Keratinocyte (primary cell): ENCODE results near the gene BOK. TPM values are rescaled to one million over a fixed set of nuclear protein-coding genes. Genes with fewer than 3 reads are reported as not detected.

ENCODE experiments used
- DNase-seq: peaks from one replicate; pipeline ENCODE4 v3.0.0-alpha.2; 2011; ENCODE audit warnings: low read depth, missing footprints, low spot score
- FAIRE-seq: peaks from 2 replicates; lab custom pipeline; 2011; peaks lifted over from hg19 to GRCh38; lab: Jason Lieb, UNC
- H2AFZ ChIP-seq: 2 replicates; pipeline ENCODE4 v1.6.0; 2012; ENCODE audit warnings: low read length, control low read depth, inconsistent platforms; ENCODE audit not compliant: control insufficient read depth
- H3K27ac ChIP-seq: 2 replicates; pipeline ENCODE4 v1.5.1; 2011; ENCODE audit warnings: low read length; ENCODE audit not compliant: control insufficient read depth, insufficient read depth
- H3K27me3 ChIP-seq: 3 replicates; pipeline ENCODE4 v1.6.0; 2011; ENCODE audit warnings: low read length; ENCODE audit not compliant: control insufficient read depth, insufficient read depth; ENCODE audit errors: extremely low read depth
- H3K36me3 ChIP-seq, 2 experiments: 2 replicates in 1 of 2; 3 replicates in 1 of 2; pipeline ENCODE4 v1.5.1; 2011; ENCODE audit warnings: low read length in 2 of 2, mild to moderate bottlenecking in 1 of 2; ENCODE audit not compliant: control insufficient read depth in 2 of 2, insufficient read depth in 2 of 2; ENCODE audit errors: extremely low read depth in 1 of 2
- H3K4me1 ChIP-seq: 3 replicates; pipeline ENCODE4 v1.5.1; 2011; ENCODE audit warnings: low read length; ENCODE audit not compliant: control insufficient read depth, insufficient read depth; ENCODE audit errors: extremely low read depth
- H3K4me2 ChIP-seq: 3 replicates; pipeline ENCODE4 v1.6.0; 2011; ENCODE audit warnings: low read depth, low read length; ENCODE audit not compliant: control insufficient read depth, insufficient read depth; ENCODE audit errors: extremely low read depth
- H3K4me3 ChIP-seq, 3 experiments: fragments of 200-600 bp in 1 of 3; sonication (generic) in 1 of 3; 2 replicates in 2 of 3; 3 replicates in 1 of 3; pipeline ENCODE4 v1.5.1; 2011 to 2016; ENCODE audit warnings: low read length in 3 of 3, mild to moderate bottlenecking in 3 of 3, control low read depth in 2 of 3, inconsistent platforms in 1 of 3, low read depth in 1 of 3, mixed read lengths in 1 of 3, mixed run types in 1 of 3, moderate library complexity in 1 of 3; ENCODE audit not compliant: control insufficient read depth in 2 of 3, insufficient read depth in 2 of 3; ENCODE audit errors: extremely low read depth in 1 of 3
- H3K79me2 ChIP-seq: 2 replicates; pipeline ENCODE4 v1.6.0; 2012; ENCODE audit warnings: low read length; ENCODE audit not compliant: control insufficient read depth, insufficient read depth
- H3K9ac ChIP-seq: 3 replicates; pipeline ENCODE4 v1.6.0; 2011; ENCODE audit warnings: low read length; ENCODE audit not compliant: control insufficient read depth, insufficient read depth; ENCODE audit errors: extremely low read depth
- H3K9me1 ChIP-seq: 3 replicates; pipeline ENCODE4 v1.6.0; 2011; ENCODE audit warnings: low read length; ENCODE audit not compliant: control insufficient read depth, insufficient read depth; ENCODE audit errors: extremely low read depth
- H3K9me3 ChIP-seq: 2 replicates; pipeline ENCODE4 v1.5.1; 2012; ENCODE audit warnings: low read depth, low read length; ENCODE audit not compliant: control insufficient read depth
- H4K20me1 ChIP-seq: 3 replicates; pipeline ENCODE4 v1.6.0; 2011; ENCODE audit warnings: low read length; ENCODE audit not compliant: control insufficient read depth, insufficient read depth; ENCODE audit errors: extremely low read depth
- CTCF ChIP-seq, 3 experiments: IDR thresholded peaks in 1 of 3; conservative IDR thresholded peaks in 1 of 3; optimal IDR thresholded peaks in 1 of 3; 2 replicates in 2 of 3; 3 replicates in 1 of 3; pipeline versions ENCODE3 to v1.5.1; 2011; ENCODE audit warnings: low read length in 3 of 3, mild to moderate bottlenecking in 3 of 3, moderate library complexity in 2 of 3, control low read depth in 1 of 3, inconsistent platforms in 1 of 3; ENCODE audit not compliant: insufficient read depth in 2 of 3; ENCODE audit errors: extremely low read depth in 1 of 3
- EZH2 ChIP-seq: IDR thresholded peaks from one replicate; pipeline ENCODE4 v1.6.1; 2012; ENCODE audit warnings: inconsistent platforms, mild to moderate bottlenecking, low read length, moderate library complexity
- dilution Hi-C: fragments of 300-500 bp; cut with MboI; formaldehyde crosslinking; loops from one replicate; pipeline ENCODE4 v1.7.0; 2020; ENCODE audit warnings: low sequenced_read_pairs; ENCODE audit not compliant: extremely low pct_ligation_motif_present
- polyA plus RNA-seq, 5 experiments: library from polyadenylated mRNA; depleted of rRNA in 3 of 5; stranded (reverse) in 3 of 5; stranded (forward) in 1 of 5; unstranded in 1 of 5; fragments of >200 nt; gene quantifications; 1 replicate in 1 of 5; 2 replicates in 3 of 5; 3 replicates in 1 of 5; pipeline versions ENCODE4 v1.2.1 to v1.2.3, GENCODE V29; 2011 to 2012; ENCODE audit warnings: missing spikeins in 2 of 5, low read depth in 1 of 5, low replicate concordance in 1 of 5

BOK gene
- polyA plus RNA-seq, 1 donor (not counting 4 experiments of a cell fraction or from before 2014, with no cell fraction given): 15.4 TPM

- H3K9ac ChIP-seq: no peak overlapping the region
- no peak overlapping the region for H3K27ac ChIP-seq
- no peaks in the 10 kb centered on the region for H4K20me1 ChIP-seq
- dilution Hi-C loops: no loop called here
- no peak for FAIRE-seq
- TF ChIP-seq EZH2: no peak
- TF ChIP-seq CTCF (optimal IDR thresholded peaks at IDR 0.05 in 1 of 3, IDR thresholded peaks at IDR 0.05 in 1 of 3, conservative IDR thresholded peaks at IDR 0.05 in 1 of 3; ENCODE audit: extremely low read depth in 1 of 3, insufficient read depth in 2 of 3, low read length in 3 of 3): no peak
- H3K79me2 ChIP-seq: no peaks in the 10 kb centered on the region
- no peaks in the 10 kb centered on the region for H3K27me3 ChIP-seq
- H3K4me1 ChIP-seq: peaks cover 40% of the 10 kb centered on the region
- H2AFZ ChIP-seq: no peak overlapping the region
- H3K4me2 ChIP-seq: no peak overlapping the region
- no peaks in the 10 kb centered on the region for H3K36me3 ChIP-seq
- no peaks in the 10 kb centered on the region for H3K9me3 ChIP-seq
- H3K9me1 ChIP-seq: peaks cover 2% of the 10 kb centered on the region
- H3K4me3 ChIP-seq: no peak overlapping the region
- no peak for DNase-seq
These were observed 10.6 kb upstream of the BOK start for GRCh38 chr2:241547781-241548450.

- H3K4me3 ChIP-seq: no peak overlapping the region
- H3K27ac ChIP-seq: no peak overlapping the region
- peak overlapping the region; percentile 35 for H3K4me2 ChIP-seq
- H4K20me1 ChIP-seq: no peaks in the 10 kb centered on the region
- H3K9me1 ChIP-seq: peaks cover 2% of the 10 kb centered on the region
- no peaks in the 10 kb centered on the region for H3K27me3 ChIP-seq
- dilution Hi-C loops: no loop called here
- TF ChIP-seq CTCF (optimal IDR thresholded peaks at IDR 0.05 in 1 of 3, IDR thresholded peaks at IDR 0.05 in 1 of 3, conservative IDR thresholded peaks at IDR 0.05 in 1 of 3; ENCODE audit: extremely low read depth in 1 of 3, insufficient read depth in 2 of 3, low read length in 3 of 3): no peak
- TF ChIP-seq EZH2: no peak
- H3K36me3 ChIP-seq: no peaks in the 10 kb centered on the region
- H3K9ac ChIP-seq: no peak overlapping the region
- no peaks in the 10 kb centered on the region for H3K79me2 ChIP-seq
- peaks cover 40% of the 10 kb centered on the region for H3K4me1 ChIP-seq
- DNase-seq: no peak
- H2AFZ ChIP-seq: no peak overlapping the region
- no peak for FAIRE-seq
- H3K9me3 ChIP-seq: no peaks in the 10 kb centered on the region
These were observed 10.1 kb upstream of the BOK start for GRCh38 chr2:241548451-241548835.
